Glutamatergic neuron (in vitro differentiated cells): ENCODE data around the gene FHIT. TPM values are rescaled to one million over a fixed set of nuclear protein-coding genes. Genes with fewer than 3 reads are reported as not detected.

ENCODE experiments used
- DNase-seq: peaks from one replicate; pipeline ENCODE4 v3.0.0; 2022
- H3K27ac Mint-ChIP-seq: one replicate; pipeline ENCODE4 v1.8.0; 2020; ENCODE audit warnings: mild to moderate bottlenecking, mixed read lengths, inconsistent platforms; ENCODE audit not compliant: unreplicated experiment
- H3K27me3 Mint-ChIP-seq: one replicate; pipeline ENCODE4 v1.8.0; 2020; ENCODE audit warnings: mild to moderate bottlenecking, moderate library complexity, mixed read lengths, inconsistent platforms; ENCODE audit not compliant: unreplicated experiment
- H3K36me3 Mint-ChIP-seq: one replicate; pipeline ENCODE4 v1.8.0; 2020; ENCODE audit warnings: mild to moderate bottlenecking, mixed read lengths, inconsistent platforms; ENCODE audit not compliant: unreplicated experiment
- H3K4me1 Mint-ChIP-seq: one replicate; pipeline ENCODE4 v1.8.0; 2020; ENCODE audit warnings: mild to moderate bottlenecking, low read depth, mixed read lengths, inconsistent platforms; ENCODE audit not compliant: unreplicated experiment
- H3K4me3 Mint-ChIP-seq: one replicate; pipeline ENCODE4 v1.8.0; 2020; ENCODE audit warnings: mild to moderate bottlenecking, mixed read lengths, inconsistent platforms; ENCODE audit not compliant: unreplicated experiment
- H3K9me3 Mint-ChIP-seq: one replicate; pipeline ENCODE4 v1.8.0; 2020; ENCODE audit warnings: mild to moderate bottlenecking, moderate library complexity, mixed read lengths, inconsistent platforms; ENCODE audit not compliant: unreplicated experiment
- total RNA-seq: library from RNA; stranded (reverse); fragmentation: NEBNext Ultra II Directional; extraction: Animal tissue kit (Norgen Biotek cat#: 25700); gene quantifications from one replicate; pipeline ENCODE4 v1.2.1, GENCODE V29; 2021; ENCODE audit not compliant: unreplicated experiment
- TF ChIP-seq, protein P1 (sequence below): fragments of 200-600 bp; sonication (generic); IDR thresholded peaks from one replicate; pipeline ENCODE4 v1.5.0; 2021; ENCODE audit not compliant: partially characterized antibody, unreplicated experiment

The FHIT gene
- total RNA-seq, 1 donor from 2014 or later, result 15.2 TPM

DNA sequence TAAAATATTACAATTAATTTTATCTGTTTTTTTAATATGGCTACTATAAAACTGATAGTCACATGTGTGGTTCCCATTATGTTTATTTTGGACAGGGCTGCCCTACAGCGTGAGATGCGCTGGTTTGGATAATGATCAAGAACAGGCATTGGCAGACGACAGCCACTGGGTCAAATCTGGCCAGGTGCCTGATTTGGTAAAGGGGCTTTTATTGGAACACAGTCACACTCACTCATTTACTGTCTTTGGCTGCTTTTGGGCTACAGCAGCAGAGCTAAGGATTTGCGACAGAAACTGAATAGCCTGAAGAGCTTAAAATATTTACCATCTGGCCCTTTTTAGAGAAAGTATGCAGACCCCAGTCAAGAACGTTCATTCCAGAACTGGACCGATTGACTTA lies 1477.3 kb downstream of the FHIT start:
- no peak for DNase-seq
- peaks cover 17% of the 10 kb centered on the region for H3K4me1 Mint-ChIP-seq

DNA sequence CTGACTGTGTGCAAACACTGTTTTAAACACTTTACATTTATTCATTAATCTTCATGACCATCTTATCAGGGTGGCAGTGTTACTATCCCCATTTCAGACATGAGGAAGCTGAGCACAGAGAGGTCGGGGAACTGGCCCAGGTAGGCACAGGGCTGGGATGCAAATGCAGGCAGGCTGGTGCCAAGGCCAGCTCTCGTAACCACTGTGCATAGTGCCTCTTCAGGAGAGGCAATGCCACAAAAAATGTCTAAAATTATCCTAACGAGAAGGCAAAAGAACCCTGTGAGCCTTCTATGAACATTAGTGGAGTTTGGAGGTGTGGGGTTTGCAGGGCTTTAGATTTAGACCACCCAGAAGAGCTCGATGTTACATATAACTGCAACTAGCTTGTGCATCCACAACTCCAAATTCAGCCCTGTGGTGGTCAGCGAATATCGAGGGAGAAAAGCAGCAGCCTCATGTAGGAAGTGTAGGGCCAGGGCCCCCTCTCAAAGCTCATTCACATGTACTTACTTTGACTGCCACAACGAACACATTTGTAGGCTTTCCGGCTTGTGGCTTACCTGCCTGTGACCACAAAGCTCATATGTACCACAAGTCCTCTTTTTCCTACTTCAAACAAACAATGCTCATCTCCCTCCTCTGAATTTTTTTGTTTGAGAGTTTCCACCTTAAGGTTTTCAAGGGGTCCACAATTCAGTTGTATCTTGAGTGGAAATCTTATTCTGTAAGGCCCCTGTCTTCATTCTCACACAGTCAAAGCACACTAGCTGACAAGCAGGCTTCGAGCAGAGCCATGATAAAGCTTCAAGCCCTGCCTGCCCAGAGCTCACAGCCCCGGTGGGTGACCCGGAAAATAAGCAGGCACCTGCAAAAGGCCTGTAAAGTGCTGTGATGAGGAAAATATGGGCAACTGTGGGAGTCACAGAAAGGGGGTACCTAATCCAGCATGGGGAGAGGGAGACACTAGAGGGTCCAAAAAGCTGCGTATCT lies 1478.5 kb downstream of the FHIT start:
- Mint-ChIP-seq H3K36me3 (no peaks in the 10 kb centered on the region), H3K4me3 (no peak overlapping the region), H3K9me3 (peaks cover 5% of the 10 kb centered on the region), H3K27ac (no peak overlapping the region), H3K4me1 (peaks cover 17% of the 10 kb centered on the region), H3K27me3 (peaks cover 5% of the 10 kb centered on the region)
- no peak for DNase-seq
- TF ChIP-seq, protein P1, sequence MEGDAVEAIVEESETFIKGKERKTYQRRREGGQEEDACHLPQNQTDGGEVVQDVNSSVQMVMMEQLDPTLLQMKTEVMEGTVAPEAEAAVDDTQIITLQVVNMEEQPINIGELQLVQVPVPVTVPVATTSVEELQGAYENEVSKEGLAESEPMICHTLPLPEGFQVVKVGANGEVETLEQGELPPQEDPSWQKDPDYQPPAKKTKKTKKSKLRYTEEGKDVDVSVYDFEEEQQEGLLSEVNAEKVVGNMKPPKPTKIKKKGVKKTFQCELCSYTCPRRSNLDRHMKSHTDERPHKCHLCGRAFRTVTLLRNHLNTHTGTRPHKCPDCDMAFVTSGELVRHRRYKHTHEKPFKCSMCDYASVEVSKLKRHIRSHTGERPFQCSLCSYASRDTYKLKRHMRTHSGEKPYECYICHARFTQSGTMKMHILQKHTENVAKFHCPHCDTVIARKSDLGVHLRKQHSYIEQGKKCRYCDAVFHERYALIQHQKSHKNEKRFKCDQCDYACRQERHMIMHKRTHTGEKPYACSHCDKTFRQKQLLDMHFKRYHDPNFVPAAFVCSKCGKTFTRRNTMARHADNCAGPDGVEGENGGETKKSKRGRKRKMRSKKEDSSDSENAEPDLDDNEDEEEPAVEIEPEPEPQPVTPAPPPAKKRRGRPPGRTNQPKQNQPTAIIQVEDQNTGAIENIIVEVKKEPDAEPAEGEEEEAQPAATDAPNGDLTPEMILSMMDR, result no peak

More for the DNA sequence above, 1477.3 kb downstream of the FHIT start:
- H3K9me3 Mint-ChIP-seq, result peaks cover 5% of the 10 kb centered on the region
- no peak overlapping the region for H3K4me3 Mint-ChIP-seq
- no peak overlapping the region for H3K27ac Mint-ChIP-seq
- TF ChIP-seq, protein P1, result no peak
- no peaks in the 10 kb centered on the region for H3K36me3 Mint-ChIP-seq
- peaks cover 5% of the 10 kb centered on the region for H3K27me3 Mint-ChIP-seq

DNA sequence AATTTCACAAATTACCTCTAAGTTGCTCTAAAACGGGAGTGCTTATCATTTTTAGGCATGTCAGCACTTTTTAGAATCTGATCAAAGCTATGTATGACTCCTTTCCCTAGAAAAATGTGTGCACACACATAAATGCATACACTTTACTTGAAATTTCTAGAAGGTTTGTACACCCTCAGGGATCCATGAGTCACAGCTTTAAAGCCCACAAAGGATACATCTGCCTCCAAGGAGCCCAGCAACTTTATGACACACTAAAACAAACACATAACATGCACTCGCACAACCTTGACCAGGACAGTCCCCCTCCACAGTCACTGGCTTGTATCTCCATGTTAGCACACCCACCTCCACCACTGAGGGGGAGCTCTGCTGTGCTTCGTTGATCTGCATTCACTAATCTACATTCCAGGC lies 1479.5 kb downstream of the FHIT start:
- H3K36me3 Mint-ChIP-seq, result no peaks in the 10 kb centered on the region
- TF ChIP-seq, protein P1, result no peak
- DNase-seq, result no peak
- no peak overlapping the region for H3K4me3 Mint-ChIP-seq
- peaks cover 17% of the 10 kb centered on the region for H3K4me1 Mint-ChIP-seq
- peaks cover 5% of the 10 kb centered on the region for H3K9me3 Mint-ChIP-seq
- H3K27me3 Mint-ChIP-seq, result peaks cover 5% of the 10 kb centered on the region
- H3K27ac Mint-ChIP-seq, result no peak overlapping the region

DNA sequence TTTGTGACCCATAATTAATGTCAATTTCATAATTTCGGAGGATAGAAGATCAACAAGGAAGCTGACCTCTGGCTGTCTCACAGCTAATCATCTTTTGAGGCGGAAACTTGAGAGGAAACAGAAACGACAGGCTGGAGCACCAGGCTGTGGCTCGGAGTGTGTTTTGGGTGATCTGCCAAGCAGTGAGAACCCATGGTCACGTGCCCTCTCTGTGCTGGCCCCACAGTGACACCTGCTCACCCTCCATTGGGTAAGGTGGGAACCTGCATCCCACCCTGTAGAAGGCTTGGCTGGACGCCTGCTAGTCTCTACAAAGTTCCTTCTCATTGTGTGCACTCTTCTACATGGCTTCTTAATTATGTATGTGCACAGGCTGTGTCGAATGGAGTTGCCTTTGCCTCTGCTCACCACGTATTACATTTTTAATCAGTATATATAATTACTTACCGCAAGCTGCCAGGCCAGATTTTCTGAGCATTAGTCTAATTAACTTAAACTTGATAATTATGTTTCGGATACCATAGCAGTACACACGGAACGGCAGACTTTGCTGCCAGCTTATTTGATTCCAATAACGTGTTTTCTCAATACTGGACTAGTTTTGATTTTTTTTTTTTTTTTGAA lies 1482.0 kb downstream of the FHIT start:
- TF ChIP-seq, protein P1, result no peak
- Mint-ChIP-seq H3K4me3 (no peak overlapping the region), H3K4me1 (peaks cover 11% of the 10 kb centered on the region), H3K9me3 (peaks cover 4% of the 10 kb centered on the region), H3K27me3 (peaks cover 2% of the 10 kb centered on the region), H3K27ac (no peak overlapping the region), H3K36me3 (no peaks in the 10 kb centered on the region)
- DNase-seq, result no peak
